Activated T-helper 1 cell treated with anti-CD3 and anti-CD28 coated beads, Interleukin-12 subunit alpha, Interleukin-12 subunit beta, Interleukin-2, Interleukin-4 antibody, amounts not matched to agents 30 ng/mL and 10 ng/mL and 1 ng/mL, durations not matched to agents 14 hours and 24 hours and 36 hours (primary cell): ENCODE results near the gene CCAR1. TPM values are rescaled to one million over a fixed set of nuclear protein-coding genes. Genes with fewer than 3 reads are reported as not detected.
"Not testable (repeated sequence)": the region's sequence is repeated elsewhere in the genome, so short reads cannot be mapped to it uniquely, and the experiment has no call there.

Experiments used
- DNase-seq: peaks from one replicate; pipeline ENCODE4 v3.0.0; 2021; ENCODE audit warnings: low spot score
- H3K27ac Mint-ChIP-seq: one replicate; pipeline ENCODE4 v1.8.0; 2021; ENCODE audit warnings: mild to moderate bottlenecking, mixed read lengths
- H3K27me3 Mint-ChIP-seq: one replicate; pipeline ENCODE4 v1.8.0; 2022; ENCODE audit warnings: mild to moderate bottlenecking, moderate library complexity, mixed read lengths; ENCODE audit not compliant: insufficient read depth
- H3K36me3 Mint-ChIP-seq: one replicate; pipeline ENCODE4 v1.8.0; 2021; ENCODE audit warnings: low read depth, mixed read lengths
- H3K4me1 Mint-ChIP-seq: one replicate; pipeline ENCODE4 v1.8.0; 2021; ENCODE audit warnings: low read depth, mixed read lengths
- H3K4me3 Mint-ChIP-seq: one replicate; pipeline ENCODE4 v1.8.0; 2021; ENCODE audit warnings: mild to moderate bottlenecking, moderate library complexity, mixed read lengths
- H3K9me3 Mint-ChIP-seq: one replicate; pipeline ENCODE4 v1.8.0; 2021; ENCODE audit warnings: mixed read lengths
- intact Hi-C: fragments of 100-400 bp; cut with micrococcal nuclease; formaldehyde crosslinking; loops from one replicate; pipeline ENCODE4 v1.15.1; 2024
- total RNA-seq: library from RNA; stranded (reverse); gene quantifications from 2 replicates; pipeline ENCODE4 v1.2.3, GENCODE V29; 2022

The CCAR1 gene
- total RNA-seq = 102 and 106 TPM in 2 replicates

GRCh38 chr10:68720793-68721672, at the start of gene CCAR1:
Gene CCAR1 (plus strand): TSS chr10:68721239. CDS start chr10:68722505, 1,266 bp downstream.
- Mint-ChIP-seq H3K36me3 (peaks cover 19% of the 10 kb centered on the region), H3K4me1 (peaks cover 14% of the 10 kb centered on the region), H3K27me3 (peaks cover 2% of the 10 kb centered on the region), H3K9me3 (no peaks in the 10 kb centered on the region), H3K27ac (peak within 1 kb of the TSS; percentile 98), H3K4me3 (peak within 1 kb of the TSS; percentile 90)
- peak; percentile 95 for DNase-seq
- intact Hi-C loops = loop anchor here (1.0 to 10.0 kb wide), 8 partner anchors 120 to 464 kb away; partner anchors contain the start of genes DDX21, DDX50, DNA2 and HNRNPH3

GRCh38 chr10:68684413-68684812, 36.6 kb upstream of the CCAR1 start:
- intact Hi-C loops = no loop called here
- no peak for DNase-seq
- no peaks in the 10 kb centered on the region for H3K27me3 Mint-ChIP-seq
- no peak overlapping the region for H3K27ac Mint-ChIP-seq
- no peak overlapping the region for H3K4me3 Mint-ChIP-seq
- no peaks in the 10 kb centered on the region for H3K4me1 Mint-ChIP-seq
- H3K36me3 Mint-ChIP-seq = peaks cover 3% of the 10 kb centered on the region
- no peaks in the 10 kb centered on the region for H3K9me3 Mint-ChIP-seq

- intact Hi-C loops = no loop called here
- Mint-ChIP-seq H3K9me3 (no peaks in the 10 kb centered on the region), H3K4me3 (no peak overlapping the region), H3K27ac (no peak overlapping the region), H3K4me1 (no peaks in the 10 kb centered on the region), H3K36me3 (no peaks in the 10 kb centered on the region), H3K27me3 (peaks cover 5% of the 10 kb centered on the region)
- DNase-seq = no peak
Measured at GRCh38 chr10:68696018-68696417, 25.0 kb upstream of the CCAR1 start.

GRCh38 chr10:68697106-68697505, 23.9 kb upstream of the CCAR1 start:
- H3K27ac Mint-ChIP-seq = no peak overlapping the region
- peaks cover 5% of the 10 kb centered on the region for H3K27me3 Mint-ChIP-seq
- H3K36me3 Mint-ChIP-seq = no peaks in the 10 kb centered on the region
- DNase-seq = no peak
- H3K4me1 Mint-ChIP-seq = no peaks in the 10 kb centered on the region
- no peak overlapping the region for H3K4me3 Mint-ChIP-seq
- intact Hi-C loops = no loop called here
- no peaks in the 10 kb centered on the region for H3K9me3 Mint-ChIP-seq

GRCh38 chr10:68700197-68700596, 20.8 kb upstream of the CCAR1 start:
- intact Hi-C loops = no loop called here

GRCh38 chr10:68705548-68705947, 15.5 kb upstream of the CCAR1 start:
- Mint-ChIP-seq H3K27me3 (no peaks in the 10 kb centered on the region), H3K36me3 (no peaks in the 10 kb centered on the region), H3K4me1 (no peaks in the 10 kb centered on the region), H3K4me3 (no peak overlapping the region), H3K27ac (no peak overlapping the region), H3K9me3 (no peaks in the 10 kb centered on the region)
- DNase-seq = no peak
- intact Hi-C loops = no loop called here

More at GRCh38 chr10:68700197-68700596, 20.8 kb upstream of the CCAR1 start:
- H3K4me3 Mint-ChIP-seq = no peak overlapping the region
- H3K4me1 Mint-ChIP-seq = no peaks in the 10 kb centered on the region
- H3K27ac Mint-ChIP-seq = no peak overlapping the region
- H3K27me3 Mint-ChIP-seq = peaks cover 5% of the 10 kb centered on the region
- no peaks in the 10 kb centered on the region for H3K36me3 Mint-ChIP-seq
- H3K9me3 Mint-ChIP-seq = no peaks in the 10 kb centered on the region
- no peak for DNase-seq

- intact Hi-C loops, H3K27me3 Mint-ChIP-seq, H3K4me3 Mint-ChIP-seq, H3K4me1 Mint-ChIP-seq, H3K27ac Mint-ChIP-seq, H3K36me3 Mint-ChIP-seq, H3K9me3 Mint-ChIP-seq, DNase-seq: not testable (repeated sequence)
Measured at GRCh38 chr10:68708987-68709386, 12.1 kb upstream of the CCAR1 start.

GRCh38 chr10:68713065-68713464, 8.0 kb upstream of the CCAR1 start:
- H3K36me3 Mint-ChIP-seq, H3K4me3 Mint-ChIP-seq, H3K27ac Mint-ChIP-seq, H3K27me3 Mint-ChIP-seq, H3K9me3 Mint-ChIP-seq, DNase-seq, intact Hi-C loops, H3K4me1 Mint-ChIP-seq: not testable (repeated sequence)

- intact Hi-C loops = no loop called here
- Mint-ChIP-seq H3K4me1 (peaks cover 6% of the 10 kb centered on the region), H3K4me3 (no peak overlapping the region), H3K9me3 (no peaks in the 10 kb centered on the region), H3K27ac (no peak overlapping the region), H3K36me3 (peaks cover 8% of the 10 kb centered on the region), H3K27me3 (peaks cover 4% of the 10 kb centered on the region)
- DNase-seq = no peak
Measured at GRCh38 chr10:68717435-68717834, 3.6 kb upstream of the CCAR1 start.

- peaks cover 23% of the 10 kb centered on the region for H3K36me3 Mint-ChIP-seq
- peaks cover 2% of the 10 kb centered on the region for H3K27me3 Mint-ChIP-seq
- intact Hi-C loops = loop anchor here (1.0 to 10.0 kb wide), 8 partner anchors 121 to 463 kb away; partner anchors contain the start of genes DDX21, DDX50, DNA2 and HNRNPH3
- no peaks in the 10 kb centered on the region for H3K9me3 Mint-ChIP-seq
- H3K4me1 Mint-ChIP-seq = peaks cover 14% of the 10 kb centered on the region
- no peak for DNase-seq
- peak overlapping the region; percentile 86 for H3K27ac Mint-ChIP-seq
- peak overlapping the region; percentile 90 for H3K4me3 Mint-ChIP-seq
Measured at GRCh38 chr10:68721673-68722335, 765 bp downstream of the CCAR1 start.

GRCh38 chr10:68725016-68725415, 4.0 kb downstream of the CCAR1 start:
- intact Hi-C loops = loop anchor here (10.0 kb wide), 1 partner anchor 460 kb away; the partner anchor contains the start of gene SUPV3L1
- no peaks in the 10 kb centered on the region for H3K9me3 Mint-ChIP-seq
- H3K27me3 Mint-ChIP-seq = no peaks in the 10 kb centered on the region
- H3K27ac Mint-ChIP-seq = no peak overlapping the region
- H3K4me1 Mint-ChIP-seq = peaks cover 14% of the 10 kb centered on the region
- no peak for DNase-seq
- H3K36me3 Mint-ChIP-seq = peaks cover 35% of the 10 kb centered on the region
- H3K4me3 Mint-ChIP-seq = no peak overlapping the region

GRCh38 chr10:68727146-68727545, 6.1 kb downstream of the CCAR1 start:
- Mint-ChIP-seq H3K27me3 (no peaks in the 10 kb centered on the region), H3K27ac (no peak overlapping the region), H3K9me3 (no peaks in the 10 kb centered on the region), H3K36me3 (peaks cover 34% of the 10 kb centered on the region), H3K4me3 (no peak overlapping the region), H3K4me1 (peaks cover 11% of the 10 kb centered on the region)
- intact Hi-C loops = loop anchor here (10.0 kb wide), 1 partner anchor 458 kb away; the partner anchor contains the start of gene SUPV3L1
- DNase-seq = no peak

GRCh38 chr10:68732651-68733050, 11.6 kb downstream of the CCAR1 start:
- H3K36me3 Mint-ChIP-seq = peaks cover 32% of the 10 kb centered on the region
- H3K4me1 Mint-ChIP-seq = peaks cover 5% of the 10 kb centered on the region
- intact Hi-C loops = no loop called here
- no peak overlapping the region for H3K27ac Mint-ChIP-seq
- no peaks in the 10 kb centered on the region for H3K9me3 Mint-ChIP-seq
- no peak for DNase-seq
- no peaks in the 10 kb centered on the region for H3K27me3 Mint-ChIP-seq
- H3K4me3 Mint-ChIP-seq = no peak overlapping the region
